ENCODE data around the gene CYLD. TPM values are rescaled to one million over a fixed set of nuclear protein-coding genes. Genes with fewer than 3 reads are reported as not detected.

CYLD gene
- total and polyA plus RNA-seq, 2 donors (not counting 1 experiment from before 2014, with no cell fraction given): 30.0 to 160 TPM

DNA sequence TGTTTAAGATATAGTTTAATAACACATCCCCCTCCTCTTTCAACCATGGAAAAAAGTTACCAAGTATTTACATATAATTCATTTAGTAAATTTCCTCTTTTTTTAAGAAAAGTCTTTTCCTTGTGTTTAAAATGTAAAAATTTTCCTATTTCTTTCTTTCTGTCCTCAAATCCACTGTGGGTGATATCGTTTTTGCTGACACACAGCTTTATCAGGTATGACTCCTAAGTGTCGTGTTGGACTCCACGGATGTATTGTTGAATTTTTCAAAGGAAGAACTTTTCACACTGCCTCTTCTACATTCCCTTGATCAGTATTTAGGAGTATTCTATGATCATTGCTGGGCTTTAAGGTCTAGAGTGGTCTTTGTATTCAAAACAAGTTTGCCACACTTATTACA, 33.1 kb downstream of the CYLD start:
- WGBS (ENCODE audit: insufficient coverage): no CpG with 5 or more reads among the region's 3 CpGs
- no peak overlapping the region for H3K4me3 ChIP-seq (ENCODE audit: control extremely low read depth in 1 of 5, extremely low read depth in 1 of 5, insufficient read depth in 1 of 5, low read depth in 2 of 5, low read length in 4 of 5)
- Mint-ChIP-seq H3K27ac (no peak overlapping the region), H3K4me1 (peaks cover 5% of the 10 kb centered on the region), H3K9me3 (ENCODE audit: insufficient read depth) (peaks cover 4% of the 10 kb centered on the region), H3K4me3 (no peak overlapping the region), H3K27me3 (no peaks in the 10 kb centered on the region)
- H3K9me3 ChIP-seq (ENCODE audit: control extremely low read depth in 1 of 3, control insufficient read depth in 2 of 3, insufficient read depth in 1 of 3, low read length in 2 of 3): no peaks in the 10 kb centered on the region
- H4K20me1 ChIP-seq (ENCODE audit: control insufficient read depth, insufficient read depth, low read length, poor library complexity, severe bottlenecking): peaks cover 62% of the 10 kb centered on the region
- CTCF ChIA-PET: no interaction called here
- H2AFZ ChIP-seq (ENCODE audit: insufficient read depth, low read depth, low read length, poor library complexity, severe bottlenecking): no peak overlapping the region
- DNase-seq: no peak
- intact Hi-C loops (cut with micrococcal nuclease): no loop called here
- no peak for ATAC-seq (ENCODE audit: low read depth)
- peaks cover 52% of the 10 kb centered on the region for H3K79me2 ChIP-seq (ENCODE audit: control insufficient read depth, insufficient read depth, low read length)
- no peaks in the 10 kb centered on the region for H3K27me3 ChIP-seq (replicated peaks in 1 of 4; ENCODE audit: control extremely low read depth in 1 of 4, control insufficient read depth in 3 of 4, insufficient read depth in 4 of 4, low read length in 3 of 4)
- TF ChIP-seq EZH2 (IDR thresholded peaks at IDR 0.05; ENCODE audit: borderline replicate concordance, insufficient read depth, low read depth, low read length, poor library complexity, severe bottlenecking): no peak
- TF ChIP-seq, protein P1, sequence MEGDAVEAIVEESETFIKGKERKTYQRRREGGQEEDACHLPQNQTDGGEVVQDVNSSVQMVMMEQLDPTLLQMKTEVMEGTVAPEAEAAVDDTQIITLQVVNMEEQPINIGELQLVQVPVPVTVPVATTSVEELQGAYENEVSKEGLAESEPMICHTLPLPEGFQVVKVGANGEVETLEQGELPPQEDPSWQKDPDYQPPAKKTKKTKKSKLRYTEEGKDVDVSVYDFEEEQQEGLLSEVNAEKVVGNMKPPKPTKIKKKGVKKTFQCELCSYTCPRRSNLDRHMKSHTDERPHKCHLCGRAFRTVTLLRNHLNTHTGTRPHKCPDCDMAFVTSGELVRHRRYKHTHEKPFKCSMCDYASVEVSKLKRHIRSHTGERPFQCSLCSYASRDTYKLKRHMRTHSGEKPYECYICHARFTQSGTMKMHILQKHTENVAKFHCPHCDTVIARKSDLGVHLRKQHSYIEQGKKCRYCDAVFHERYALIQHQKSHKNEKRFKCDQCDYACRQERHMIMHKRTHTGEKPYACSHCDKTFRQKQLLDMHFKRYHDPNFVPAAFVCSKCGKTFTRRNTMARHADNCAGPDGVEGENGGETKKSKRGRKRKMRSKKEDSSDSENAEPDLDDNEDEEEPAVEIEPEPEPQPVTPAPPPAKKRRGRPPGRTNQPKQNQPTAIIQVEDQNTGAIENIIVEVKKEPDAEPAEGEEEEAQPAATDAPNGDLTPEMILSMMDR (IDR thresholded peaks at IDR 0.05): no peak
- H3K4me2 ChIP-seq (replicated peaks; ENCODE audit: low read depth, low read length, poor library complexity, severe bottlenecking): no peak overlapping the region
- H3K36me3 ChIP-seq (replicated peaks in 1 of 2; ENCODE audit: control extremely low read depth in 1 of 2, control insufficient read depth in 1 of 2, extremely low read depth in 1 of 2, insufficient read depth in 2 of 2, low read length in 1 of 2): peaks cover 4 to 38% of the 10 kb centered on the region in 2 experiments
- no peaks in the 10 kb centered on the region for H3K4me1 ChIP-seq (ENCODE audit: control insufficient read depth in 2 of 2, insufficient read depth in 2 of 2, low read length in 2 of 2)
- POLR2A ChIA-PET: no interaction called here
- H3K9ac ChIP-seq (ENCODE audit: low read length): no peak overlapping the region
- no peak overlapping the region for H3K27ac ChIP-seq (ENCODE audit: low read length in 2 of 2)

DNA sequence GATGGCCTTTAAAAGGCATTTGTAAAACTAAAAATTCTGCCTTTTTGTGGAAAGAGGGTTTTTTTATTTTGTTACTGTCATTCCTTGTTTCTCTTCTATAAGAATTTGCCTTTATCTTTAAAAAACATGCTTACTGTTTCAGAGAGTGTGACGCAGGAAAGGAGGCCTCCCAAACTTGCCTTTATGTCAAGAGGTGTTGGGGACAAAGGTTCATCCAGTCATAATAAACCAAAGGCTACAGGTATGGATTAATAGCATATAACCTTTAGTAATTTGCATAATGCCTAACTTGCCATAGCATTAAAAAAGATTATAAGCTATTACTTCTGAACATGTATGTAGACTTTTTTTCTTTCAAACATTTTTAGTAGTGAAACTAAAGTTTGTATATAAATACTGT, 34.2 kb downstream of the CYLD start:
- H3K4me1 Mint-ChIP-seq: peaks cover 5% of the 10 kb centered on the region
- Histone ChIP-seq H4K20me1 (ENCODE audit: control insufficient read depth, insufficient read depth, low read length, poor library complexity, severe bottlenecking) (peaks cover 52% of the 10 kb centered on the region), H3K9ac (ENCODE audit: low read length) (no peak overlapping the region), H3K27me3 (replicated peaks in 1 of 4; ENCODE audit: control extremely low read depth in 1 of 4, control insufficient read depth in 3 of 4, insufficient read depth in 4 of 4, low read length in 3 of 4) (no peaks in the 10 kb centered on the region), H3K9me3 (ENCODE audit: control extremely low read depth in 1 of 3, control insufficient read depth in 2 of 3, insufficient read depth in 1 of 3, low read length in 2 of 3) (no peaks in the 10 kb centered on the region), H3K4me2 (replicated peaks; ENCODE audit: low read depth, low read length, poor library complexity, severe bottlenecking) (no peak overlapping the region), H3K79me2 (ENCODE audit: control insufficient read depth, insufficient read depth, low read length) (peaks cover 41% of the 10 kb centered on the region), H3K4me3 (ENCODE audit: control extremely low read depth in 1 of 5, extremely low read depth in 1 of 5, insufficient read depth in 1 of 5, low read depth in 2 of 5, low read length in 4 of 5) (no peak overlapping the region), H2AFZ (ENCODE audit: insufficient read depth, low read depth, low read length, poor library complexity, severe bottlenecking) (no peak overlapping the region), H3K4me1 (ENCODE audit: control insufficient read depth in 2 of 2, insufficient read depth in 2 of 2, low read length in 2 of 2) (no peaks in the 10 kb centered on the region), H3K27ac (ENCODE audit: low read length in 2 of 2) (no peak overlapping the region), H3K36me3 (replicated peaks in 1 of 2; ENCODE audit: control extremely low read depth in 1 of 2, control insufficient read depth in 1 of 2, extremely low read depth in 1 of 2, insufficient read depth in 2 of 2, low read length in 1 of 2) (peaks cover 4 to 45% of the 10 kb centered on the region in 2 experiments)
- H3K27me3 Mint-ChIP-seq: no peaks in the 10 kb centered on the region
- peaks cover 4% of the 10 kb centered on the region for H3K9me3 Mint-ChIP-seq (ENCODE audit: insufficient read depth)
- ChIA-PET POLR2A (no interaction called here), CTCF (interaction anchor here (1.0 to 1.9 kb wide), 3 partner anchors 20 to 111 kb away, joined by 3 to 8 read pairs (median 5); no protein-coding TSS in a partner anchor)
- no peak overlapping the region for H3K27ac Mint-ChIP-seq
- DNase-seq (no peak), ATAC-seq (ENCODE audit: low read depth) (no peak)
- TF ChIP-seq, protein P1 (IDR thresholded peaks at IDR 0.05): no peak
- no peak for TF ChIP-seq EZH2 (IDR thresholded peaks at IDR 0.05; ENCODE audit: borderline replicate concordance, insufficient read depth, low read depth, low read length, poor library complexity, severe bottlenecking)
- intact Hi-C loops (cut with micrococcal nuclease): no loop called here
- WGBS (ENCODE audit: insufficient coverage): no CpG with 5 or more reads among the region's 1 CpG
- H3K4me3 Mint-ChIP-seq: no peak overlapping the region
